ENCODE data around the gene CRELD2. TPM values are rescaled to one million over a fixed set of nuclear protein-coding genes. Genes with fewer than 3 reads are reported as not detected.
A peak's percentile ranks its signal among the peaks of the same experiment; 100 is the strongest.

CRELD2 gene
- total and polyA plus RNA-seq, 4 donors = 21.5 to 61.3 (median 44.1) TPM

DNA sequence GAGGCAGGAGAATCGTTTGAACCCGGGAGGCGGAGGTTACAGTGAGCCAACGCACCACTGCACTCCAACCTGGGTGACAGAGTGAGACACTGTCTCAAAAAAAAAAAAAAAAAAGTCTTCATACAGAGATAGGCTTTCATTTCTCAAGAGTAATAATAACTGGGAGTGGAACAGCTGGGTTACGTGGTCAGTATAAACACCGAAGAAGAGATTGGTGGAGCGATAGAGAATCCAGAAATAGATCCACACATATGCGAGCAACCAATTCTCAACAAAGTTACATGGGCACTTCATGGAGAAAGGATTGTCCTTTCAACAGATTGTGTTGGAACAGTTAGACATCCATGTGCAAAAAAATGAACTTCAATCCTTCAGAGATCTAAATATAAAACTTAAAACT is 40.2 kb upstream of the CRELD2 start:
- peaks cover 6% of the 10 kb centered on the region for H3K36me3 ChIP-seq (ENCODE audit: control insufficient read depth, insufficient read depth, low read length)
- no peak overlapping the region for H3K27ac ChIP-seq (ENCODE audit: low read depth, low read length)
- no peak for DNase-seq (ENCODE audit: low read depth in 4 of 6, low spot score in 6 of 6)
- peaks cover 5% of the 10 kb centered on the region for H3K4me1 ChIP-seq (ENCODE audit: control insufficient read depth, insufficient read depth, low read length)
- peaks cover 2% of the 10 kb centered on the region for H3K9me3 ChIP-seq (ENCODE audit: control insufficient read depth, insufficient read depth, low read length)
- WGBS (ENCODE audit: insufficient coverage) = no CpG with 5 or more reads among the region's 8 CpGs
- H3K4me3 ChIP-seq (ENCODE audit: low read depth, low read length) = no peak overlapping the region
- no peaks in the 10 kb centered on the region for H3K27me3 ChIP-seq (ENCODE audit: control insufficient read depth, insufficient read depth, low read length)

DNA sequence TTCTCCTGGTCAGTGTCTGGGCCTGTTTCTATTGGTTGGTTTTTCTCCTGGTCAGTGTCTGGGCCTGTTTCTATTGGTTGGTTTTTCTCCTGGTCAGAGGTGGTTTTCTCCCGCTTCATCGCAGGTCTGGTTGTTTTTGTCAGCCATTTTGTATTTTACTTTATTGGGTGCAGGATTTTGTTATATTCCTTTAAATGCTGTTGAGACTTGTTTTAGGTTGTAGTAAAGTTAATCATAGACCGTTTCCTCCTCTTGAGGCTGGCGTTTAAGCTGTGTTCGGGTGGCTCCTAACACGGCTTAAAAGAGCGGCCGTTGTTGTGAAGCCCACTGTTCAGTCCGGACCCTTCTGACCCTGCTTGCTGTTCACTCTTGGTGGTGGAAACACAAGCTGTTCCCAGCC is 38.6 kb upstream of the CRELD2 start:
- Histone ChIP-seq H3K27me3 (ENCODE audit: control insufficient read depth, insufficient read depth, low read length) (no peaks in the 10 kb centered on the region), H3K36me3 (ENCODE audit: control insufficient read depth, insufficient read depth, low read length) (peaks cover 20% of the 10 kb centered on the region), H3K4me1 (ENCODE audit: control insufficient read depth, insufficient read depth, low read length) (peaks cover 5% of the 10 kb centered on the region), H3K9me3 (ENCODE audit: control insufficient read depth, insufficient read depth, low read length) (peaks cover 2% of the 10 kb centered on the region), H3K27ac (ENCODE audit: low read depth, low read length) (no peak overlapping the region), H3K4me3 (ENCODE audit: low read depth, low read length) (no peak overlapping the region)
- DNase-seq (ENCODE audit: low read depth in 4 of 6, low spot score in 6 of 6) = no peak
- WGBS (ENCODE audit: insufficient coverage) = 97% methylated on average over 7 of the region's 9 CpGs

DNA sequence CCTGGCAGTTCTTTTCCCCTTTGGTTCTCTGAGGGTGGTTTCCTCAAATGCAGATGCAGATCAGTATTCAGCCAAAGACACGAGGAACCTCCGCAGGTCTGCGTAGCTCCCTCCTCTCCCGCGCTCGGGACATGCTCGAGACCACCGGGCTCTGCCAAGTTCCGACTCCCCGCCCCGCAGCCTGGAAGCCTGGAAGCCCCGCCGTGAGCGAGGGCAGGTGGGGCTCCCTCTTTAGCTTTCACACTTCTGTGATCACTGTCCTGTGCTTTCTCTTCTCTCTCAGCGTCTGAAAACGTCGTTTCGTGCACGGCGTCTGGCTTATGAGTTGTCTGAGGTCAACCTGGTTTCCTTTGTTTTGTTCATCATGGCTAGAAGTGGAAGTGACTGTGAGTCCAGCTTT is 38.2 kb upstream of the CRELD2 start:
- Histone ChIP-seq H3K27ac (ENCODE audit: low read depth, low read length) (no peak overlapping the region), H3K27me3 (ENCODE audit: control insufficient read depth, insufficient read depth, low read length) (no peaks in the 10 kb centered on the region), H3K36me3 (ENCODE audit: control insufficient read depth, insufficient read depth, low read length) (peaks cover 24% of the 10 kb centered on the region), H3K9me3 (ENCODE audit: control insufficient read depth, insufficient read depth, low read length) (peaks cover 2% of the 10 kb centered on the region), H3K4me1 (ENCODE audit: control insufficient read depth, insufficient read depth, low read length) (peaks cover 5% of the 10 kb centered on the region), H3K4me3 (ENCODE audit: low read depth, low read length) (no peak overlapping the region)
- 55% methylated on average over 12 of the region's 20 CpGs for WGBS (ENCODE audit: insufficient coverage)
- no peak for DNase-seq (ENCODE audit: low read depth in 4 of 6, low spot score in 6 of 6)

DNA sequence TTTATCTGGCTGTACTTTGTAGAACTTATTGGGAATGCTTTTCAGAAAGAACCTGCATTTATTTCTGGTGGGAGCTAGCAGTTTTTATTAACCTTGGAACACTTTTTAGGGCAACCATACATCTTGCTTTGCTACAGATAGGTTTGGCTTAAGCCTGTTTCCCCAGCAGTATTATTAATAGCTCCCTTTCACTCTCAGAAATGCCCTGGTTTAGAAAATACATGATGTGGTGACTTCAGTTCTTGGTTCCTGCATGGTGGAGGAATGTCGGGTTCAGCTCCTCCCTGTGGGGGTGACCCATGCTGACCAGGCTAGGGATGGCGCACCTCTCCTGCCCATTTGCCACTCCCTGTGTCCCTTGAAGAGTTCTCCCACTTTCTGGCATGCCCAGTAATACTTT is 36.6 kb upstream of the CRELD2 start:
- Histone ChIP-seq H3K4me1 (ENCODE audit: control insufficient read depth, insufficient read depth, low read length) (peaks cover 5% of the 10 kb centered on the region), H3K9me3 (ENCODE audit: control insufficient read depth, insufficient read depth, low read length) (no peaks in the 10 kb centered on the region), H3K27me3 (ENCODE audit: control insufficient read depth, insufficient read depth, low read length) (no peaks in the 10 kb centered on the region), H3K27ac (ENCODE audit: low read depth, low read length) (no peak overlapping the region), H3K36me3 (ENCODE audit: control insufficient read depth, insufficient read depth, low read length) (peaks cover 37% of the 10 kb centered on the region), H3K4me3 (ENCODE audit: low read depth, low read length) (no peak overlapping the region)
- no CpG with 5 or more reads among the region's 2 CpGs for WGBS (ENCODE audit: insufficient coverage)
- DNase-seq (ENCODE audit: low read depth in 4 of 6, low spot score in 6 of 6) = no peak

DNA sequence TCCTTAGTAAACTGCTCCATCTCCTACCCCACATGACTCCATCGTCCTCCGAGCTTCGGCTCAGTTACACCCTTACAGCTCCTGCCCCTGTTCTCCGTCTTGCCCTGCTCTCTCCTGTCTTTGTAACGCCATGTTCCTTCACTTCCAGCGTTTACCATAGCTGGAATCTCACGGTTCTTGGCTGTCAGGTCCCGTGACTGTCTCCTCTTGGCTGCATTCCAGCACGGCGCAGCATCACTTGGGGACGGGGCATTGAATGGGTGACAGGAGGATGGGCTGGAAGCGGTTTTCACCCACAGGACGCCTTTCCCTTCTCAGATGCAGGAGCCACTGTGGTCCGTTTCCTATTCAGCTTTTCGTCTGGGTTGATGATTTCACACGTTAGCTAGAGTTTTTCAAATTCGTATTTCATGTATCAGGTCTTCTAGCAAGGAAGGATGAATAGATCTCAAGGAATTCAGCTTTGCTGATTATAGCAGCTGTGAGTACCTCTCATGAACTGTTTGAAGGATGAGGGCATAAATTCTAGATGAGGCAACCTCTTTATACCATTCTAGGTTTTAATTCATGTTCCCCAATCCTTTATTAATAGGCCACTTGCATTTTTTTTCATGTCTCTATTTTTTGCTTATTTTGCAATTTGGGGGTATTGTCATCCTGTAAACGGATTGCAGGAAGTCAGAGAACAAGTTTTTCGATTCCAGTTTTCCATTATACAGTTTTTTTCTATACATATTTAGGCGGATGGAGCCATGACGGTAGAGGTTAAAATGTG is 35.7 kb upstream of the CRELD2 start:
- H3K9me3 ChIP-seq (ENCODE audit: control insufficient read depth, insufficient read depth, low read length) = no peaks in the 10 kb centered on the region
- WGBS (ENCODE audit: insufficient coverage) = 50% methylated on average over 17 of the region's 21 CpGs
- H3K36me3 ChIP-seq (ENCODE audit: control insufficient read depth, insufficient read depth, low read length) = peaks cover 40% of the 10 kb centered on the region
- H3K4me3 ChIP-seq (ENCODE audit: low read depth, low read length) = no peak overlapping the region
- H3K4me1 ChIP-seq (ENCODE audit: control insufficient read depth, insufficient read depth, low read length) = peaks cover 6% of the 10 kb centered on the region
- peak in 5 of 6 donors; percentile 17 to 75 (median 43) for DNase-seq (ENCODE audit: low read depth in 4 of 6, low spot score in 6 of 6)
- H3K27me3 ChIP-seq (ENCODE audit: control insufficient read depth, insufficient read depth, low read length) = no peaks in the 10 kb centered on the region
- H3K27ac ChIP-seq (ENCODE audit: low read depth, low read length) = no peak overlapping the region

DNA sequence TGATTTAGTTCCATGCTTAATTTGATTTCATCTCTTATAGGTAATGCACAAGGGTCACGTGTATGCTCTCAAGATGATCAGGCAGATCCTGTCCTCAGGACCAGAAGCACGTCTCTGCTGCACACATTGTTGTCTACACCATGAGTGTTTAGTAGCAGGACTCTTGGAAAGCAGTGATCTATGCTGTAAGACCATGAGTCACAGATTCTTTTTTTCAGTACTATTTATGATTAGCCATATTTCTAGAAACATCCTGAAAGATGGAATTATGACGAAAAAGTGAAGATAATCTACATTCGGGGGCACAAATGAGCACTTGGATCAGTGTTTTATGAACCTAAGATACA is 35.2 kb upstream of the CRELD2 start:
- peaks cover 40% of the 10 kb centered on the region for H3K36me3 ChIP-seq (ENCODE audit: control insufficient read depth, insufficient read depth, low read length)
- H3K9me3 ChIP-seq (ENCODE audit: control insufficient read depth, insufficient read depth, low read length) = no peaks in the 10 kb centered on the region
- peaks cover 8% of the 10 kb centered on the region for H3K4me1 ChIP-seq (ENCODE audit: control insufficient read depth, insufficient read depth, low read length)
- H3K27me3 ChIP-seq (ENCODE audit: control insufficient read depth, insufficient read depth, low read length) = no peaks in the 10 kb centered on the region
- no peak overlapping the region for H3K27ac ChIP-seq (ENCODE audit: low read depth, low read length)
- WGBS (ENCODE audit: insufficient coverage) = 100% methylated on average over 3 of the region's 4 CpGs
- no peak overlapping the region for H3K4me3 ChIP-seq (ENCODE audit: low read depth, low read length)
- DNase-seq (ENCODE audit: low read depth in 4 of 6, low spot score in 6 of 6) = no peak

DNA sequence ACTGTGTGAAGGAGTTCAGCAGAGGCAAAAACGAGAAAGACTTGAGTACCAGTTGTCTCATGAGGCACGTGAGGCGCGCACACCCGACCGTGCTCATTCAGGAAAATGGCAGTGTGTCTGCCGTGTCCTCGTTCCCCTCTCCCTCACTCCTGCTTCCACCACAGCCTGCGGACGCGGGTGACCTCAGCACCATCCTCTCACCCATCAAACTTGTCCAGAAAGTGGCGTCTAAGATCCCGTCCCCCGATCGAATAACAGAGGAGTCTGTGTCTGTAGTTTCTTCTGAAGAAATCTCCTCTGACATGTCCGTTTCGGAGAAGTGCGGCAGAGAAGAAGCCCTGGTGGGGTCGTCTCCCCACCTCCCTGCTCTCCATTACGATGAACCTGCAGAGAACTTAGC is 34.4 kb upstream of the CRELD2 start:
- Histone ChIP-seq H3K9me3 (ENCODE audit: control insufficient read depth, insufficient read depth, low read length) (no peaks in the 10 kb centered on the region), H3K4me1 (ENCODE audit: control insufficient read depth, insufficient read depth, low read length) (peaks cover 13% of the 10 kb centered on the region), H3K27me3 (ENCODE audit: control insufficient read depth, insufficient read depth, low read length) (no peaks in the 10 kb centered on the region), H3K4me3 (ENCODE audit: low read depth, low read length) (no peak overlapping the region), H3K36me3 (ENCODE audit: control insufficient read depth, insufficient read depth, low read length) (peaks cover 45% of the 10 kb centered on the region), H3K27ac (ENCODE audit: low read depth, low read length) (no peak overlapping the region)
- 93% methylated on average over 20 of the region's 20 CpGs for WGBS (ENCODE audit: insufficient coverage)
- DNase-seq (ENCODE audit: low read depth in 4 of 6, low spot score in 6 of 6) = no peak

DNA sequence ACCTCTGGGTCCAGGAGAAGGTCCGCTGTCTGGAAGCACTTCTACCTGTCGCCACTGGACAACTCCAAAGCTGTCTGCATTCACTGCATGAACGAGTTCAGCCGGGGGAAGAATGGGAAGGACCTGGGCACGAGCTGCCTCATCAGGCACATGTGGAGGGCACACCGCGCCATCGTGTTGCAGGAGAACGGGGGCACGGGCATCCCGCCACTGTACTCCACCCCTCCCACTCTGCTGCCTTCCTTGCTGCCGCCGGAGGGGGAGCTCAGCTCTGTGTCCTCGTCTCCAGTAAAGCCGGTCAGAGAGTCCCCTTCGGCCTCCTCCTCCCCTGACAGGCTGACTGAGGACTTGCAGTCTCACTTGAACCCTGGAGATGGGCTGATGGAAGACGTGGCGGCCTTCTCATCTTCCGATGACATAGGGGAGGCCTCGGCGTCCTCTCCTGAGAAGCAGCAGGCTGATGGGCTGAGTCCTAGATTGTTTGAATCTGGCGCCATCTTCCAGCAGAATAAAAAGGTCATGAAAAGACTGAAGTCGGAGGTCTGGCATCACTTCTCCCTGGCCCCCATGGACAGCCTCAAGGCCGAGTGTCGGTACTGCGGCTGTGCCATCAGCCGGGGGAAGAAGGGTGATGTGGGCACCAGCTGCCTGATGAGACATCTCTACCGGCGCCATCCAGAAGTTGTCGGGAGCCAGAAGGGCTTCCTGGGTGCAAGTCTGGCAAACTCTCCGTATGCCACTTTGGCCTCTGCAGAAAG is 33.8 kb upstream of the CRELD2 start:
- H3K27me3 ChIP-seq (ENCODE audit: control insufficient read depth, insufficient read depth, low read length) = no peaks in the 10 kb centered on the region
- WGBS (ENCODE audit: insufficient coverage) = 94% methylated on average over 30 of the region's 31 CpGs
- H3K36me3 ChIP-seq (ENCODE audit: control insufficient read depth, insufficient read depth, low read length) = peaks cover 45% of the 10 kb centered on the region
- no peak for DNase-seq (ENCODE audit: low read depth in 4 of 6, low spot score in 6 of 6)
- no peak overlapping the region for H3K4me3 ChIP-seq (ENCODE audit: low read depth, low read length)
- H3K9me3 ChIP-seq (ENCODE audit: control insufficient read depth, insufficient read depth, low read length) = no peaks in the 10 kb centered on the region
- H3K27ac ChIP-seq (ENCODE audit: low read depth, low read length) = no peak overlapping the region
- H3K4me1 ChIP-seq (ENCODE audit: control insufficient read depth, insufficient read depth, low read length) = peaks cover 13% of the 10 kb centered on the region

DNA sequence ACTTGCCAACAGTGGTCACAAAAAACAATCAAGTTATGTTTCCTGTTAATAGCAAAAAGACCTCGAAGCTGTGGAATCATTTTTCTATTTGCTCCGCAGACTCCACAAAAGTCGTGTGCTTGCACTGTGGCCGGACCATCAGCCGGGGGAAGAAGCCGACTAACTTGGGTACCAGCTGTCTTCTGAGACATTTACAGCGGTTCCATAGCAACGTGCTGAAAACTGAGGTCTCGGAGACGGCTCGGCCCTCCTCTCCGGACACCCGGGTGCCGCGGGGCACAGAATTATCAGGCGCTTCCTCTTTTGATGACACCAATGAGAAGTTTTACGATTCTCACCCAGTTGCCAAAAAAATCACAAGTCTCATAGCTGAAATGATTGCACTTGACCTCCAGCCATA is 33.2 kb upstream of the CRELD2 start:
- Histone ChIP-seq H3K27ac (ENCODE audit: low read depth, low read length) (no peak overlapping the region), H3K36me3 (ENCODE audit: control insufficient read depth, insufficient read depth, low read length) (peaks cover 44% of the 10 kb centered on the region), H3K9me3 (ENCODE audit: control insufficient read depth, insufficient read depth, low read length) (no peaks in the 10 kb centered on the region), H3K4me1 (ENCODE audit: control insufficient read depth, insufficient read depth, low read length) (peaks cover 13% of the 10 kb centered on the region), H3K27me3 (ENCODE audit: control insufficient read depth, insufficient read depth, low read length) (no peaks in the 10 kb centered on the region), H3K4me3 (ENCODE audit: low read depth, low read length) (no peak overlapping the region)
- 99% methylated on average over 17 of the region's 17 CpGs for WGBS (ENCODE audit: insufficient coverage)
- no peak for DNase-seq (ENCODE audit: low read depth in 4 of 6, low spot score in 6 of 6)

DNA sequence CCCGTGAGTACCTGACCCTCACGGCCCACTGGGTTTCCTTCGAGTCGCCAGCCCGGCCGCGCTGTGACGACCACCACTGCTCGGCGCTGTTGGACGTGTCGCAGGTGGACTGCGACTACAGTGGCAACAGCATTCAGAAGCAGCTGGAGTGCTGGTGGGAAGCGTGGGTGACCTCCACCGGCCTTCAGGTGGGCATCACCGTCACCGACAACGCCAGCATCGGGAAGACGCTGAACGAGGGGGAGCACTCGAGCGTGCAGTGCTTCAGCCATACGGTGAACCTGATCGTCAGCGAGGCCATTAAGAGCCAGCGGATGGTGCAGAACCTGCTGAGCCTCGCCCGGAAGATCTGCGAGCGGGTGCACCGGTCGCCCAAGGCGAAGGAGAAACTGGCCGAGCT is 32.6 kb upstream of the CRELD2 start:
- H3K9me3 ChIP-seq (ENCODE audit: control insufficient read depth, insufficient read depth, low read length) = no peaks in the 10 kb centered on the region
- H3K27me3 ChIP-seq (ENCODE audit: control insufficient read depth, insufficient read depth, low read length) = no peaks in the 10 kb centered on the region
- peaks cover 43% of the 10 kb centered on the region for H3K36me3 ChIP-seq (ENCODE audit: control insufficient read depth, insufficient read depth, low read length)
- no peak overlapping the region for H3K27ac ChIP-seq (ENCODE audit: low read depth, low read length)
- 98% methylated on average over 35 of the region's 35 CpGs for WGBS (ENCODE audit: insufficient coverage)
- no peak for DNase-seq (ENCODE audit: low read depth in 4 of 6, low spot score in 6 of 6)
- no peak overlapping the region for H3K4me3 ChIP-seq (ENCODE audit: low read depth, low read length)
- peaks cover 13% of the 10 kb centered on the region for H3K4me1 ChIP-seq (ENCODE audit: control insufficient read depth, insufficient read depth, low read length)
